ENCODE results near the gene CREB1. TPM values are rescaled to one million over a fixed set of nuclear protein-coding genes. Genes with fewer than 3 reads are reported as not detected.

CREB1 gene
- total RNA-seq, 4 donors from 2014 or later = 31.1 to 51.5 (median 43.3) TPM

DNA sequence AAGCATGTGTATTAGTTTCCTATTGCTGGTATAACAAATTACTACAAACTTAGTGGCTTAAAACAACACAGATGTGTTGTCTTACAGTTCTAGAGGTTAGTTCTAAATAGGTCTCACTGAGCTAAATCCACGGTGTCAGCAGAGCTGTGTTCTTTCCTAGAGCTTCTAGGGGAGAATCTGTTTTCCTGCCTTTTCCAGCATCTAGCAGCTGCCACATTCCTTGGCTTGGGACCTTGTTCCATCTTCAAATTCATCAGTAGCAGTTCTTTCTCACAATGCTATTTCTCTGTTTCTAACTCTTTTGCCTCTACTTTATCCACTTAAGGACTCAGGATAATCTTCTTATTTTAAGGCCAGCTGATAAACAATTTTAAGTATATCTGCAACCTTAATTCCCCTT, 32.2 kb upstream of the CREB1 start:
- TF ChIP-seq EP300 (IDR thresholded peaks at IDR 0.05) = no peak
- TF ChIP-seq, protein P1, sequence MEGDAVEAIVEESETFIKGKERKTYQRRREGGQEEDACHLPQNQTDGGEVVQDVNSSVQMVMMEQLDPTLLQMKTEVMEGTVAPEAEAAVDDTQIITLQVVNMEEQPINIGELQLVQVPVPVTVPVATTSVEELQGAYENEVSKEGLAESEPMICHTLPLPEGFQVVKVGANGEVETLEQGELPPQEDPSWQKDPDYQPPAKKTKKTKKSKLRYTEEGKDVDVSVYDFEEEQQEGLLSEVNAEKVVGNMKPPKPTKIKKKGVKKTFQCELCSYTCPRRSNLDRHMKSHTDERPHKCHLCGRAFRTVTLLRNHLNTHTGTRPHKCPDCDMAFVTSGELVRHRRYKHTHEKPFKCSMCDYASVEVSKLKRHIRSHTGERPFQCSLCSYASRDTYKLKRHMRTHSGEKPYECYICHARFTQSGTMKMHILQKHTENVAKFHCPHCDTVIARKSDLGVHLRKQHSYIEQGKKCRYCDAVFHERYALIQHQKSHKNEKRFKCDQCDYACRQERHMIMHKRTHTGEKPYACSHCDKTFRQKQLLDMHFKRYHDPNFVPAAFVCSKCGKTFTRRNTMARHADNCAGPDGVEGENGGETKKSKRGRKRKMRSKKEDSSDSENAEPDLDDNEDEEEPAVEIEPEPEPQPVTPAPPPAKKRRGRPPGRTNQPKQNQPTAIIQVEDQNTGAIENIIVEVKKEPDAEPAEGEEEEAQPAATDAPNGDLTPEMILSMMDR (IDR thresholded peaks at IDR 0.05) = no peak
- TF ChIP-seq POLR2AphosphoS5 (IDR thresholded peaks at IDR 0.05) = no peak
- TF ChIP-seq POLR2A (IDR thresholded peaks at IDR 0.05; ENCODE audit: low read depth) = no peak
- Histone ChIP-seq H3K27ac (replicated peaks in 1 of 4) (peak overlapping the region in 1 of 4 donors; percentile 53), H3K4me1 (peaks cover 9 to 30% (median 27%) of the 10 kb centered on the region in 4 donors), H3K4me3 (no peak overlapping the region), H3K27me3 (no peaks in the 10 kb centered on the region), H3K36me3 (no peaks in the 10 kb centered on the region), H3K9me3 (no peaks in the 10 kb centered on the region)
- WGBS = 53% methylated on average over 1 of the region's 1 CpG
- intact Hi-C loops (cut with DNase I) = no loop called here
- no peak for DNase-seq (ENCODE audit: extremely low spot score)

DNA sequence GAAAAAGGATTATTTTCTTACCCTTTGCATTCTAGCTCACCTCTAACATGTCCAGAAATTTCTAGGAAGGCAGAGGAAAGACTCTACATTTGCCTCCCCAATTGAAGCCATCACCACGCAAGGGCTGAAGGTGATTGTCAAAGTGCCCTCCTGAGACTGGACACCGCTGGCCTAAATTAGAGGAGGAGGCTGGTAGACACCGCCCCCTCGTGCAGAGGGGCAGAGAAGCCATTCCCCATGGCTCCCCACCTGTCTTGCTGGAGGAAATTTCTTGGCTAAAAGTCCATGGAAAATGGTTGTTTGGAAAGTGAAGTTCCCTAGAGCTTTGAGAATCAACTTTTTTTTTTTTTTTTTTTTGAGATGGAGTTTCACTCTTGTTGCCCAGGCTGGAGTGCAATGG, 31.3 kb upstream of the CREB1 start:
- H3K27ac ChIP-seq (replicated peaks in 1 of 4) = peak overlapping the region in 1 of 4 donors; percentile 23
- intact Hi-C loops (cut with DNase I) = no loop called here

DNA sequence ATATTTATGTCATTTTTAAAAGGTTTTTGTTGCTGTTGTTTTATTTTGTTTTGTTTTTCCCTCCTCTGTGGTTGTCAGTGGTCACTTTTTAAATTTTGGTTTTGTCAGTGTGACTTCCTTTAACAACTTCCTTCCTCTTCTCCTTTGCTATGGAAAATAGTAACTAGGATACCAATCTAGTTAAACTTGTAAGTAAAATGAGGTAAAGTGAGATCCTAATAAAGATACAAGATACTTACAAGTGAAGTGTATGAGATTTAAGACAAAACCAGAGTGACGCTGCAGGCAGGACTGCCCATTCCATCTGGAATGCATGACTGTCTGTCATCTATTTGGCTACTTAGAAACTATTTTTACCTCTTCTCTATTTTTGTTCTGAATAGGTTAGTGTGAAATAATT, 30.6 kb upstream of the CREB1 start:
- WGBS = 47% methylated on average over 1 of the region's 1 CpG
- no peak for TF ChIP-seq EP300 (IDR thresholded peaks at IDR 0.05)
- TF ChIP-seq POLR2AphosphoS5 (IDR thresholded peaks at IDR 0.05) = no peak
- no peak for TF ChIP-seq POLR2A (IDR thresholded peaks at IDR 0.05; ENCODE audit: low read depth)
- TF ChIP-seq, protein P1 (IDR thresholded peaks at IDR 0.05) = no peak

More for the DNA sequence above, 31.3 kb upstream of the CREB1 start:
- H3K36me3 ChIP-seq = no peaks in the 10 kb centered on the region
- TF ChIP-seq POLR2A (IDR thresholded peaks at IDR 0.05; ENCODE audit: low read depth) (no peak), POLR2AphosphoS5 (IDR thresholded peaks at IDR 0.05) (no peak), EP300 (IDR thresholded peaks at IDR 0.05) (no peak)
- TF ChIP-seq, protein P1 (IDR thresholded peaks at IDR 0.05) = no peak
- no peak overlapping the region for H3K4me3 ChIP-seq
- H3K4me1 ChIP-seq = peaks cover 14 to 33% (median 27%) of the 10 kb centered on the region in 4 donors
- 94% methylated on average over 4 of the region's 4 CpGs for WGBS
- H3K9me3 ChIP-seq = no peaks in the 10 kb centered on the region
- peak; percentile 19 for DNase-seq (ENCODE audit: extremely low spot score)
- H3K27me3 ChIP-seq = no peaks in the 10 kb centered on the region

DNA sequence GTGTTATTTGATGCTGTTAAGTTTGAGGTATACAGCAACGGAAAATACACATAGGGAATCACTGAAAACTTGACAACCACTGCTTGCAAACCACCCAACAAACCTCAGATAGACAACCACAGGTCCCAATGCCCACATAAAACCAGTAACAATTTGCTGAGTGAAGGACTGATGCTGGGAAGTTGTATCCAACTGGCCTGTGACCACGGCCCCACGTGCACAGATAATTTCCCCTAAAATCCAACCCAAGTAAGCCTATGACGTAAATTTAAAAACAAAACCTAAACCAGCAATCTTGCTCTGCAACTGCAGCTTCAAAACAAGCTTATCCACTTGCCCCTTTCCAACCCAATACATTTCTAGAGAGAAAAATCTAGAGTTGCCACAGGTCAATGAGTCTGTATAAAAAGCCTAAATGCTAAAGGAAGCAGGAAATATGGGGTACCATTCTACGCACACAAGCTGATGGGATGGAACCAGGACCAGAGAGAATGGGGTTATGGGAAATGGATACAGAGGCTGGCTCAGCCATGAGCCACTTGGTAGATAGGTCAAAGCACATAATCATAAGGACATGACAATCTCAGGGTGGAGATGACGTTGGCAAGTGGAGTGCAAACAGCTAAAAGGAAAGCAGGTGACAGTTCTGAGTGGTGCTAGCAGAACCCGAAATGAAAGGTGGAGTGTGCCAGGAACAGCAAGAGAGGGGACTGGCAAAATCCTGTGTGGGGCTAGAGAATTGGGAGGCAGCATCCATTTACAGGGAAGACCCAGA, 27.8 kb upstream of the CREB1 start:
- no peak overlapping the region for H3K27ac ChIP-seq (replicated peaks in 1 of 4)
- no peak for TF ChIP-seq POLR2AphosphoS5 (IDR thresholded peaks at IDR 0.05)
- H3K9me3 ChIP-seq = no peaks in the 10 kb centered on the region
- DNase-seq (ENCODE audit: extremely low spot score) = peak; percentile 75
- no peak overlapping the region for H3K4me3 ChIP-seq
- no peaks in the 10 kb centered on the region for H3K36me3 ChIP-seq
- intact Hi-C loops (cut with DNase I) = no loop called here
- 92% methylated on average over 7 of the region's 7 CpGs for WGBS
- H3K27me3 ChIP-seq = no peaks in the 10 kb centered on the region
- H3K4me1 ChIP-seq = peaks cover 41 to 57% (median 53%) of the 10 kb centered on the region in 4 donors

More for the DNA sequence above, 30.6 kb upstream of the CREB1 start:
- H3K4me3 ChIP-seq = no peak overlapping the region
- no peaks in the 10 kb centered on the region for H3K27me3 ChIP-seq
- H3K27ac ChIP-seq (replicated peaks in 1 of 4) = no peak overlapping the region
- no peaks in the 10 kb centered on the region for H3K36me3 ChIP-seq
- peaks cover 21 to 39% (median 30%) of the 10 kb centered on the region in 4 donors for H3K4me1 ChIP-seq
- intact Hi-C loops (cut with DNase I) = no loop called here
- DNase-seq (ENCODE audit: extremely low spot score) = no peak
- no peaks in the 10 kb centered on the region for H3K9me3 ChIP-seq

DNA sequence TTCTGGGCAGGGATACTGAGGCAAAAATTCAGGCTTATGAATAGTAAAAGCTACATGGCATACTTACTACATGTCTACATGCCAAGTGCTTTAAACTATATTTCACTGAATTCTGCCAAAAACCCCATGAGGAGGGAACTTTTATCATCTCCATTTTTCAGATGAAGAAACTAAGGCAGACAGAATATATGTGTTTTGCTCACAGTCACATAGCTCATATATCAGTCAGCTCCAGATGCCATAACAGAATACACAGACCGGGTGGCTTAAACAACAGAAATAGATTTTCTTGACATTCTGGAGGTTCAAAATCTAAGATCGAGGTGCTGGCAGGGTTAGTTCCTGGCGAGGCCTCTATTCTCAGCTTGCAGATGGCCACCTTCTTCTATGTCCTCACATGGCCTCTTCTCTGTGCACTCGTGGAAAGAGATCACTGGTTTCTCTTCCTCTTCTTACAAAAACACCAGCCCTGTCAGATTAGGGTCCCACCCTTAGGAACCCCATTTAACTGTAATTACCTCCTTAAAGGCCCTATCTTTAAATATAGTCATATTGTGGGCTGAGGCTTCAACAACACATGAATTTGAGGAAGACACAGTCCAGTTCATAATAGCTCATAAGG, 27.1 kb upstream of the CREB1 start:
- Histone ChIP-seq H3K9me3 (no peaks in the 10 kb centered on the region), H3K36me3 (no peaks in the 10 kb centered on the region), H3K4me1 (peaks cover 41 to 53% (median 49%) of the 10 kb centered on the region in 4 donors), H3K27me3 (no peaks in the 10 kb centered on the region), H3K4me3 (no peak overlapping the region), H3K27ac (replicated peaks in 1 of 4) (no peak overlapping the region)
- intact Hi-C loops (cut with DNase I) = no loop called here
- 72% methylated on average over 4 of the region's 4 CpGs for WGBS
- TF ChIP-seq POLR2A (IDR thresholded peaks at IDR 0.05; ENCODE audit: low read depth) = no peak
- DNase-seq (ENCODE audit: extremely low spot score) = peak; percentile 70
